Thyroid gland (tissue), 4 donors: ENCODE measurements around the gene SLC25A42.

ENCODE experiments used
- POLR2A ChIP-seq, 2 donors: fragments of 450-650 bp; IDR thresholded peaks; one replicate each; pipeline ENCODE4 v1.6.1; 2017; ENCODE audit warnings: antibody characterized with exemption in 2 of 2, mild to moderate bottlenecking in 2 of 2, moderate library complexity in 1 of 2
- TF ChIP-seq, protein P1 (sequence below), 6 experiments: fragments of 200-600 bp in 3 of 6; fragments of 450-650 bp in 3 of 6; sonication (generic) in 3 of 6; IDR thresholded peaks; one replicate each; pipeline ENCODE4 v1.5.1; 2016 to 2019; ENCODE audit warnings: antibody characterized with exemption in 6 of 6, mild to moderate bottlenecking in 2 of 6, inconsistent platforms in 1 of 6, moderate library complexity in 1 of 6

DNA sequence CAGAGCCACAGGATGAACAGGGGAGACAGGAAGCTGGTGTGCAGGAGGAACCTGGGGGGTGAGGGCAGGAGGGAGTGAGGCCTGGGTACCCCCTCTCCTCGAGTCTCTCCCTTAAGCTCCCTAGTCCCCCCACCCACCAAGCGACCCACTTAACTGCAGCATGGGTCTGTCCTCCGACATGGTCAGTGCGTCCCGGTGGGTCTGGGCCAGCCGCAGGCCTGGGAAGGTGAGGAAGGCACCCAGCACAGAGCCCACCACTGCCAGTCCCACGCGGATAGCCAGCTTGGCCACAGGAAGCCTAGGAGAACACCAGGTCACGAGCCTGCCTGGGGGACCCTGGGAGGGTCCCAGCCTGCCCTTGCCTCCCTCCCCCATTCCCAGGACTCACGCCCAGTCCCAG, 57.6 kb downstream of the SLC25A42 start:
- TF ChIP-seq, protein P1, sequence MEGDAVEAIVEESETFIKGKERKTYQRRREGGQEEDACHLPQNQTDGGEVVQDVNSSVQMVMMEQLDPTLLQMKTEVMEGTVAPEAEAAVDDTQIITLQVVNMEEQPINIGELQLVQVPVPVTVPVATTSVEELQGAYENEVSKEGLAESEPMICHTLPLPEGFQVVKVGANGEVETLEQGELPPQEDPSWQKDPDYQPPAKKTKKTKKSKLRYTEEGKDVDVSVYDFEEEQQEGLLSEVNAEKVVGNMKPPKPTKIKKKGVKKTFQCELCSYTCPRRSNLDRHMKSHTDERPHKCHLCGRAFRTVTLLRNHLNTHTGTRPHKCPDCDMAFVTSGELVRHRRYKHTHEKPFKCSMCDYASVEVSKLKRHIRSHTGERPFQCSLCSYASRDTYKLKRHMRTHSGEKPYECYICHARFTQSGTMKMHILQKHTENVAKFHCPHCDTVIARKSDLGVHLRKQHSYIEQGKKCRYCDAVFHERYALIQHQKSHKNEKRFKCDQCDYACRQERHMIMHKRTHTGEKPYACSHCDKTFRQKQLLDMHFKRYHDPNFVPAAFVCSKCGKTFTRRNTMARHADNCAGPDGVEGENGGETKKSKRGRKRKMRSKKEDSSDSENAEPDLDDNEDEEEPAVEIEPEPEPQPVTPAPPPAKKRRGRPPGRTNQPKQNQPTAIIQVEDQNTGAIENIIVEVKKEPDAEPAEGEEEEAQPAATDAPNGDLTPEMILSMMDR (IDR thresholded peaks at IDR 0.05), result no peak
- TF ChIP-seq POLR2A (IDR thresholded peaks at IDR 0.05), result no peak
